Neutrophil (primary cell): ENCODE results near the gene CGNL1.

Experiments used
- H3K27ac ChIP-seq: fragments of 200-600 bp; sonication (generic); 2 replicates; pipeline ENCODE4 v1.5.1; 2016; ENCODE audit warnings: mild to moderate bottlenecking, moderate library complexity
- H3K27me3 ChIP-seq: fragments of 200-600 bp; sonication (generic); 2 replicates; pipeline ENCODE4 v1.6.0; 2016; ENCODE audit warnings: mild to moderate bottlenecking
- H3K36me3 ChIP-seq: fragments of 200-600 bp; sonication (generic); 2 replicates; pipeline ENCODE4 v1.5.1; 2017
- H3K4me1 ChIP-seq, 2 experiments: fragments of 200-600 bp in 1 of 2; sonication (generic) in 1 of 2; 1 replicate in 1 of 2; 2 replicates in 1 of 2; pipeline versions ENCODE4 v1.5.1 to v1.6.1; 2013 to 2016; ENCODE audit warnings: low read depth in 1 of 2, low read length in 1 of 2, mild to moderate bottlenecking in 1 of 2, moderate library complexity in 1 of 2; ENCODE audit not compliant: control insufficient read depth in 1 of 2, insufficient read depth in 1 of 2
- H3K4me3 ChIP-seq, 2 experiments: fragments of 200-600 bp in 1 of 2; sonication (generic) in 1 of 2; 1 replicate in 1 of 2; 2 replicates in 1 of 2; pipeline ENCODE4 v1.5.1; 2013 to 2016; ENCODE audit warnings: low read depth in 1 of 2, low read length in 1 of 2, mild to moderate bottlenecking in 1 of 2, moderate library complexity in 1 of 2
- H3K9me3 ChIP-seq: fragments of 200-600 bp; sonication (generic); 2 replicates; pipeline ENCODE4 v1.5.1; 2016
- TF ChIP-seq, protein P1 (sequence below): fragments of 200-600 bp; sonication (generic); IDR thresholded peaks from 2 replicates; pipeline ENCODE4 v1.5.1; 2016; ENCODE audit warnings: antibody characterized with exemption

The CGNL1 gene

DNA sequence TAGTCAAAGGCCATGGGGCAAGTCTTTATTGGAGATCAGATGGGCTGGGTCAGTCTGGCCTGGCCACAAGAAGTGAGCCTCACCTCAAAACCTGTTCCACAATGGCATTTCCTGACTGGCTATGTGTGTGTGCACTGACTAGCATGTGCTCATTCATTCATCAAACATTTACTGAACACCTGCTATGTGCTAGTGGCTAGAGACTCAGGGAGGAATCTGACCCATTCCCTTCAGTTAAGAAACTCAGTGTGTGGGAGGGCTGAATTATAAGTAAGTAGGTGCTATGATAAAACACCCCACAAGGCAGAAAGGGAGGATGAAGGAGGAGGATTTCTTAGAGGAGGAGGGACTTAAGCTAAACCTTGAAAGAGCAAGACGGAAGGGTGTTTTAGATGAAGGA, 5.4 kb upstream of the CGNL1 start:
- H3K27ac ChIP-seq = no peak overlapping the region
- H3K4me3 ChIP-seq = no peak overlapping the region
- peaks cover 89% of the 10 kb centered on the region for H3K27me3 ChIP-seq
- no peaks in the 10 kb centered on the region for H3K36me3 ChIP-seq
- H3K4me1 ChIP-seq = no peaks in the 10 kb centered on the region
- H3K9me3 ChIP-seq = no peaks in the 10 kb centered on the region
- TF ChIP-seq, protein P1, sequence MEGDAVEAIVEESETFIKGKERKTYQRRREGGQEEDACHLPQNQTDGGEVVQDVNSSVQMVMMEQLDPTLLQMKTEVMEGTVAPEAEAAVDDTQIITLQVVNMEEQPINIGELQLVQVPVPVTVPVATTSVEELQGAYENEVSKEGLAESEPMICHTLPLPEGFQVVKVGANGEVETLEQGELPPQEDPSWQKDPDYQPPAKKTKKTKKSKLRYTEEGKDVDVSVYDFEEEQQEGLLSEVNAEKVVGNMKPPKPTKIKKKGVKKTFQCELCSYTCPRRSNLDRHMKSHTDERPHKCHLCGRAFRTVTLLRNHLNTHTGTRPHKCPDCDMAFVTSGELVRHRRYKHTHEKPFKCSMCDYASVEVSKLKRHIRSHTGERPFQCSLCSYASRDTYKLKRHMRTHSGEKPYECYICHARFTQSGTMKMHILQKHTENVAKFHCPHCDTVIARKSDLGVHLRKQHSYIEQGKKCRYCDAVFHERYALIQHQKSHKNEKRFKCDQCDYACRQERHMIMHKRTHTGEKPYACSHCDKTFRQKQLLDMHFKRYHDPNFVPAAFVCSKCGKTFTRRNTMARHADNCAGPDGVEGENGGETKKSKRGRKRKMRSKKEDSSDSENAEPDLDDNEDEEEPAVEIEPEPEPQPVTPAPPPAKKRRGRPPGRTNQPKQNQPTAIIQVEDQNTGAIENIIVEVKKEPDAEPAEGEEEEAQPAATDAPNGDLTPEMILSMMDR = no peak

DNA sequence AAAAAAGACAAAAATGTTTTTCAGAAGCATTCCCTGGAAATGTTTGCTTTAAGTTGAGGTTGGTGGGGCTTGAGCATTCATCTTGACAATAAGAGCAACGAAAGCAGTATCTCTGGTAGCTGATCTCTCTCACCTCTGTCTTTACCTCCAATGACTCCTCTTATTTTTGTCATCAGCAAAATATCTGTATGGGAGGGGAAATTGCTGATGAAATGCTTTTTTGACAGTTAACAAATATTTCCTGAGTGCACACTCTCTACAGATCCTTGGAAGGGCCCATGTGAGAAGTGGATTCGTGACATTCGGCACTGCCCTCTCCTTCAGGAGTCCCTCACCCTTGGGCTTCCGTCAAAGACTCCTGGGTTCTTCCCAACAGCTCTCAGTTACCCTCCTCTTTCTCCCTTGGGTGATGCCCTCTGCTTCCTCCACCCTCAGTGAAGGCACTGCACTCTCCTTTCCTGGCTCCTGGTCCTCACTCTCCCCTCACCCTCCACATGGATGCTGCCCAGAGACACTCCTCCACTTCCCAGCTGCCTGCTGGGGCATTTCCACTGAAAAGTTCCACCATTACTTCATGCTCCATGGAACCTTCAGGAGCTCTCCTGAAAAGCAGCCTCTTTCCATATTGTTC, 2.9 kb upstream of the CGNL1 start:
- Histone ChIP-seq H3K27ac (no peak overlapping the region), H3K4me1 (no peaks in the 10 kb centered on the region), H3K4me3 (no peak overlapping the region), H3K9me3 (no peaks in the 10 kb centered on the region), H3K27me3 (peaks cover 94% of the 10 kb centered on the region), H3K36me3 (no peaks in the 10 kb centered on the region)
- TF ChIP-seq, protein P1 = no peak

DNA sequence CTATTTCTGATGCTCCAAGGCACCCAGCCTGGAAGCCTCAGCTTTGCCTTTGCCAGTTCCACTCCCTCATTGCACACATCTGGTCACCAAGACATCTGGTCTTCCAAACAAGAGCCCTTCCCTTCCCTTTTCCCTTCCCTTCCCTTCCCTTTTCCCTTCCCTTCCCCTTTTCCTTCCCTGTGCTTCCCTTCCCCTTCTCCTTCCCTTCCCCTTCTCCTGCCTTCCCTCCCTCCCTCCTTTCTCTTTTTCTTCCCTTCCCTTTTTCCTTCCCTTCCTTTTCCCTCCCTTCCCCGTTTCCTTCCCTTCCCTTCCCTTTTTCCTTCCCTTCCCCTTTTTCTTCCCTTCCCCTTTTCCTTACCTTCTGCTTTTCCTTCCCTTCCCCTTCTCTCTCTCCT, 2.4 kb upstream of the CGNL1 start:
- no peak overlapping the region for H3K27ac ChIP-seq
- H3K36me3 ChIP-seq = no peaks in the 10 kb centered on the region
- H3K4me3 ChIP-seq = no peak overlapping the region
- TF ChIP-seq, protein P1 = no peak
- H3K4me1 ChIP-seq = no peaks in the 10 kb centered on the region
- H3K9me3 ChIP-seq = no peaks in the 10 kb centered on the region
- H3K27me3 ChIP-seq = peaks cover 98% of the 10 kb centered on the region

DNA sequence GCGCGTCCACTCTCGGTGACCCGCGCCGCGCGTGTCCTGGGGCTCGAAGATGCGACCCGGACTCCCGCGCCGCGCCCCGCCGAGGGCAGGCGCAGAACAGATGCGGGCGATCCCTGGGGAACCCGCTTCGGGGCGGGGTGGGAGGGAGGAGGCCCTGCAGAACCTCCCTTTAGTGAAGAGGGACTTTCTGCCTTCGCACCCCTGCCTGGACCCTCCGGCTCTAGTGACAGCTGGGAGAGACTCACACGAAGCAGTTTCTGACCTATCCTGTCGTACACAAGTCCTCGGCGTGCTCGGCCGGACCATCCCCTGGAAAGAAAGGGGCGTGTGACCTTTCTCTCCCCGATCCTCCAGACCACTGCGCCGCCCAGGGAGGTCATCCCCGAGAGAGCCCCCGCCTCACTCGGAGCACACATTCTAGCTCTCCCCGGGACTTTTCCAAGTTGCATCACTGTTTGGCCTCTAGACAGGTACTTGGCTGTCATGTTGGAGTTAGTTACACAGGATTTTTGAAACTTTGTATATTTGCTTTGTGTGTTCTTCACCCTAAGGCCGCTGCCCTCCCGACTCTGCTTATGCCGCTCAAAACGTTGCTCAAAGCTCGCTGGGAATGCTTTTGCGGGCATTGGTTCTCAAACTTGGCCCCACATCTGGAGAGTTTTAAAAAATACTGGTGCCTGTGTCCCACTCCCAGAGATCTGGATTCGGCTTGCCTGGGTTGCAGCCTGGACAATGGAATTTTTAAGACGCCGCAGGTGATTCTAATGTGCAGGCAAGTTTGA, 582 bp downstream of the CGNL1 start:
- H3K4me1 ChIP-seq = no peaks in the 10 kb centered on the region
- no peak overlapping the region for H3K4me3 ChIP-seq

DNA sequence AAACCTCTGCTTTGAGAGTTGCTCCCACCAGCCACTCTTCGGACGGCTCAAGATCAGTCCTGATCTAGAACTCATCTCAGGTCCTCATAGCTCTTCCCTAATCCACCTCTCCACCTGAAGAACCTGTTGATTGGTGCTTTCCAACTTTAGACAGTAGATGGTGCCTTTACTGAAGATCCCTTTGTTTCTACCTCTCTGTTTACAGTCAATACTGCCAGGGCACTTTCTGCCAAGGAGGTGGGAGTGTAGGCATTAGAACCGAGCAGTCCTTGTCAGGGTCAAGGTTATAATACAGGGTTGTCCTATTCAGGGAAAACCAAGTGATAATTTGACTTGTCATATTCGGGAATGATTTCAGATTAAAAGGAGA, 1.2 kb downstream of the CGNL1 start:
- TF ChIP-seq, protein P1 = no peak
- Histone ChIP-seq H3K27ac (no peak overlapping the region), H3K4me1 (no peaks in the 10 kb centered on the region), H3K27me3 (peaks cover 97% of the 10 kb centered on the region), H3K36me3 (no peaks in the 10 kb centered on the region), H3K4me3 (no peak overlapping the region), H3K9me3 (no peaks in the 10 kb centered on the region)

More for the DNA sequence above, 582 bp downstream of the CGNL1 start:
- TF ChIP-seq, protein P1 = no peak
- peaks cover 98% of the 10 kb centered on the region for H3K27me3 ChIP-seq
- H3K9me3 ChIP-seq = no peaks in the 10 kb centered on the region
- no peak overlapping the region for H3K27ac ChIP-seq
- H3K36me3 ChIP-seq = no peaks in the 10 kb centered on the region
